Esophagus squamous epithelium (tissue), 4 donors: Measurements from ENCODE around the gene ZDHHC14.

Experiments used
- CTCF ChIP-seq, 6 experiments: fragments of 450-650 bp in 4 of 6; fragments of 200-600 bp in 2 of 6; sonication (generic) in 2 of 6; IDR thresholded peaks; one replicate each; pipeline ENCODE4 v1.5.1; 2016 to 2019; ENCODE audit warnings: antibody characterized with exemption in 6 of 6, mild to moderate bottlenecking in 4 of 6, moderate library complexity in 4 of 6
- POLR2A ChIP-seq, 4 donors: fragments of 450-650 bp; IDR thresholded peaks; one replicate each; pipeline ENCODE4 v1.6.1; 2017; ENCODE audit warnings: antibody characterized with exemption in 4 of 4, mild to moderate bottlenecking in 4 of 4, moderate library complexity in 3 of 4

- no peak for TF ChIP-seq CTCF (IDR thresholded peaks at IDR 0.05)
- TF ChIP-seq POLR2A (IDR thresholded peaks at IDR 0.05): no peak
These were observed 64.5 kb downstream of the ZDHHC14 start for GRCh38 chr6:157445277-157446009.
